ENCODE measurements around the gene JPH3. TPM values are rescaled to one million over a fixed set of nuclear protein-coding genes. Genes with fewer than 3 reads are reported as not detected.
"Not testable (repeated sequence)": the region's sequence is repeated elsewhere in the genome, so short reads cannot be mapped to it uniquely, and the experiment has no call there.

Gene JPH3
- polyA plus RNA-seq, 3 donors = 0.62 to 1.1 (median 1.0) TPM

DNA sequence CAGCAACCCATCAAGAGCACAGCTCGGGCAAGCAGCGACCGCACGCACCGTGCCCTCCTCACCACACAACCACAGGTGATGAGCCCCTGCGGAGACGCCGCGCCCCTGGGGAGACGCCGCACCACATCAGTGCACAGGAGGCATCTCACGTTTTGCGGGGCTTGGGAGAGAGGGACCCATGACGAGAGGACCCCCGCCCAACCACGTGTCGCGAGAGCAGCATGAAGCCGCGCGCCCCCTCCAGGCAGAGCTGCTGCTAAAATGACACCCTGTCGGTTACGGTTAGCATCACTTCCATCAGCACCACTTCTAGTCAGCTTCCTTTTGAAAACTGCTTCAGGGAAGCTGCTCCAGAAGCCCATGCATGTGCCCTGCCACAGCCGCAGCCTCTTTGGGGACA is 118.1 kb downstream of the JPH3 start:
- no peak for DNase-seq (ENCODE audit: extremely low read depth in 1 of 11, low read depth in 9 of 11, low spot score in 4 of 11)

DNA sequence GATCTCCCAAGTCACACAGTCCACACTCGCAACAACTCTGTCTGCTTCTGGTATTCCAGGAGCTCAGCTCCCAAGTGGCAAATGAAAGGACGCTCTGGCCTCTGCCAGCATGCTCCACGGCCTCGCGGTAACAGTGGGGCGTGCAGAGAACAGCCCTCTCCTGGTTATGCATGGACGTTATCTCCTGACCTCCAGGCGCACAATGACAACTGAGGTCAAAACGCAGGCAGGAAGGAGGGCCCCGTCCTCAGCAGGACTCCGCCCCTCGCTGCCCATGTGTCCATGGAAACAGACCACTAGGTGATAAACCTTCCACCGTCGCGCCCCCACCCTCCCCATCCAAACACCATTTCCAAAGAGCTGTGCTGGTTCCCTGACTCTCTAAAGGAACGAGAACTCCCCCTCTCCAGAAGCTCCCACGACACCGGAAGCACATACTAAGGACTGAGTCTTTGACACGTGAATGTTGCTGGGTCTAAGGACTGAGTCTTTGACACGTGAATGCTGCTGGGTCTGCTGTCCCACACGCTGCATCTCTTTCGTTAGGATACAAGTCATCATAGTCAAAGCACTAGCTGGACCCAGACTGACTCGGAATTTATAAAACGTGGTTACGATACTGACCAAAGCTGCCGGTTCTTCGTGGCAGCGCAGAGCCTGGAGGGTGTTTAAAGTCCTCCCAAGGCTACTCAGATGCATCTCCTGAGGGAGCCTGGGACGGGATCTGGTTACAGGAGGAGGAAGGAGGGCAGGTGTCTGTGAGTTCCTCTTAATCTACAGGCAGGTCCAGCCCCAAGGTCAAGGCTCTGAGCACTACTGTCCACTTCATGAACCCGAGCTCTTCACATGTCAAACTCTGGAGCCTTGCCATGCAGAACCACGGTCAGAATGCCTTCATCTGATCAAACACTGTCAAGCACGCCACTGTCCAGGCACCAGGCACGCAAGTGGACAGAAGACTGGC is 119.6 kb downstream of the JPH3 start:
- DNase-seq (ENCODE audit: extremely low read depth in 1 of 11, low read depth in 9 of 11, low spot score in 4 of 11) = no peak

DNA sequence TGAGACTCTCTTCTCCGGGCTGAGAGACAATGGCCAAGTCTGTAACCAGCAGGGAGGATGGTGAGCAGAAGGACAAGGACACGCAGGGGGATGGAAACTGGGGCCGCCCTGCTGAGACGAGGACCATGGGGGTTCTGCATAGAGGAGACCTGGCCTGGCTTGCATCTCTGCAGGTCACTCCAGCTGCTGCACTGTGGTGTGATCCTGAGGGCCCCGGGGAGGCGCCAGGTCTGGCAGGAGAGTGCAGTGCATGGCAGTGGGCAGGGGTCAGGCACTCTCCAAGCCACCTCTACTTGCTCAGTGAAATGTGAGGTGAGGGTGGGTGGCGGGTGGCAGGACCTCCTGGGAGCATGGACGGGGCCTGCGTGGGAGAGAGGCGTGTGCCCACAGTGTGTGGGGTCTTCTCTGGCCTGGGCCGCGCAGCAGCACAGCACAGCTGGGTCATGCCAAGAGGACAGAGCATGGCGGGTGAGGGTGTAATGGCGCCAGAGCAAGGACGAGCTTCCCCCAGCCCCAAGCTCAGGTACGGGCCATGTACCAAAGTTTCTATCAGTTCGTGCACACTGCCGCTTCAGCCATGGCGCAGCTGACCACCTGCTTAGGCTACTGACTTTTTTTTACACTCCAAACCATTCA is 120.4 kb downstream of the JPH3 start:
- DNase-seq (ENCODE audit: extremely low read depth in 1 of 11, low read depth in 9 of 11, low spot score in 4 of 11) = no peak

DNA sequence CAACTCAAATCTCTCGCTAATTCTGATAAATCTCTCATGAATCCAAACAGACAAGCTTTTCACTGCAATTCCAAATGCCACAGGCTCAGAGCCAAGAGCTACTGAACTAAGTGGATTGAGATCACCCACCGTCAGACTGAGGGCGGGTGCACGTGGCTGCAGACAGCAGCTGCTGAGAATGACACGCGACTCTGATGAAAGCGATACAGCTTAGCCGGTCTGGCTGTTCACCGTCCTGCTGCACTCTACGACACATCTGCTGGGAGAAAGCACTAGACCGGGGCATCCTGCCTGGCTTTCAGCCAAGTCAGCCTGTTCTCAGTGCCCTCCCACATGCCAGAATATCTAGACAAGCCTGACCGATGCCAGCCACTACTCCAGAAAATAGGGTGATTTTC is 120.9 kb downstream of the JPH3 start:
- peak; percentile 68 to 90 (median 84) for DNase-seq (ENCODE audit: extremely low read depth in 1 of 11, low read depth in 9 of 11, low spot score in 4 of 11)

DNA sequence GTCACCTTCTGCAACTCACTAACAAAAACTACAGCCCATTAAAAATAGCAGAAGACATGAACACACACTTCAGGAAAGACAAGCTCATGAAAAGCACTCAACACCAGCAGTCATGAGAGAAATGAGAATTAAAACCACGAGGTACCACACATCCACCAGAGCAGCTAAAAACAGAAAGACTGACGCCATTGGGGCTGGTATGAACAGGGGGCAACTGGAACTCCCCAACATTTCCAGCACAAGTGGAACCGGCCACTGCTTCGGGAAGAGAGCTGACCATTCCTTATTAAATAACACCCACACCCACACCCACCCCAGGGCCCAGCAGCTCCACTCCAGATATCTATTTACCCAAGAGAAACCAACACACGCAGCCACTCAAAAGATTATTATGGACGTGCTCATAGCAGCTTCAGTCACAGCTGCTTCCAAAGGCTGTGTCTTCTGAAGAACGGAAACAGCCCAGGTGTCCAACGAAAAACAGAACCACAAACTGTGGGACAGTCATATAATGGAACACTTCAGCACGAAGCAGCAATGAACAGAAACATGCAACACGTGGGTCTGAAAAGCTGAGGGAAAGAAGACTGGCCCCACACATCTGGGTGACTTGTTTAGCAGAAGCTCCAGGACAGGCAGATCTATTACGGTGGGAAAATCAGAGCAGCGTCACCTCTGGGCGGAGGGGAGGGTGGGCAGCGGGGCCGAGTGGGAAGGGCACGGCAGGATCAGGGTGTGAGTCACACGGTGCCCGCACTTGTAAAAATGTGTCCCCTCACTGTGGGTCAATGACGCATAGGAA is 122.4 kb downstream of the JPH3 start:
- no peak for DNase-seq (ENCODE audit: extremely low read depth in 1 of 11, low read depth in 9 of 11, low spot score in 4 of 11)

DNA sequence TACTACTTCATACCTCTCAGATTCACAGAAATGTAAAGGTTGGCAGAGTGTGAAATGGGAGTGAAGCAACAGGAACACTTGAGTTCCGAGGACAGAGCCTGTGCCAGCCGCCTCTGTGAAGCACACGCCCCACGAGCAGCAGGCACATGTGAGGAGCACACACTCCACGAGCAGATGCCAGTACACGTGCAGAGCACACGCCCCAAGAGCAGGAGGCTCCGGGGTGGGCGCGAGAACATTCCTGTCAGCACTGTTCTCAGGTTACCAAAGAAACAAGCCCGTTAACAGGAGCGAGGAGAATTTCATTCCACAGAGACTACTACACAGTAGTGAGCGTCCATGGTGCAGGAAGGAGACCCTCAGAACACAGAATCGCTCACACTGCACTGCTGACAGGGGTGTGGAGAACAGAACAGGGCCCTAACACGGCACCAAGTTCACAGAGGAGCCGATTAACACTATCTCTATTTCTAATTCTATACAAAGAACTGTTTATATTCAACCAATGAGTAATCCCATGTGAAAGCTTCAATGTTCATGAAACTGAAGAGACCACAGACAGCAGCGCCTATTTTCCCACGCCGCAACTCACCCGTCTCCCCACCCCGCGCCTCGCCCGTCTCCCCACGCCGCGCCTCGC is 123.4 kb downstream of the JPH3 start:
- no peak for DNase-seq (ENCODE audit: extremely low read depth in 1 of 11, low read depth in 9 of 11, low spot score in 4 of 11)

DNA sequence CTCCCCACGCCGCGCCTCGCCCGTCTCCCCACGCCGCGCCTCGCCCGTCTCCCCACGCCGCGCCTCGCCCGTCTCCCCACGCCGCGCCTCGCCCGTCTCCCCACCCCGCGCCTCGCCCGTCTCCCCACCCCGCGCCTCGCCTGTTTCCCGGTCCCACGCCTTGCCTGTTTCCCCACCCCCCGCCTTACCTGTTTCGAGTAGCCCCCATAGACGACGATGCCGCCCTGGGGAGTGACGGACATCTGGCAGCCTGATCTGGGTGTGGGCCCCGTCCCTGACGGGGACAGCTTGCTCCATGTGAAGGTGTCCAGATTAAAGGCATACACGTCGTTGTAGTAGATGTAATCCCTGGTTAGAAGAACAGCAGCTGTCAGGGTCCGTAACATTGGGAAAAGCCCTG is 124.3 kb downstream of the JPH3 start:
- DNase-seq (ENCODE audit: extremely low read depth in 1 of 11, low read depth in 9 of 11, low spot score in 4 of 11) = not testable (repeated sequence)

DNA sequence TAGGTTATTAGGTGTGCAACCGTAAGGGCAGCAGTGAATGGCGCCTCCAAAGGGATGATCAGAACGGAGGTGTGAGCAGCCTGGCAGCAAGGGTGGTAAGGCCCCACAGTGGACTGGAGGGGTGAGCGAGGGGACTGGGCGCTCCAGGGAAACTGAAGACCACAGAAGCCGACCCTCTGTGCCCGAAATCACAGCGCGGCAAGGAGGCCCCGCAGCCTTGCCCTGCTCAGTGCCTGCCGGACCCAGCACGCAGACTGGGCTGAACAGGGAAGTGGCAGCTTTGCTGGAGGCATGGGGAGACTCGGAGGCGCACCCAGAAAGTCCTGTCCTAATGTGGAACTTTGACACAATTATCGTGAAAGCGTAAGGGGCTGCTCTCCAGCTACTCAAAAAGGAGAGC is 125.0 kb downstream of the JPH3 start:
- no peak for DNase-seq (ENCODE audit: extremely low read depth in 1 of 11, low read depth in 9 of 11, low spot score in 4 of 11)

DNA sequence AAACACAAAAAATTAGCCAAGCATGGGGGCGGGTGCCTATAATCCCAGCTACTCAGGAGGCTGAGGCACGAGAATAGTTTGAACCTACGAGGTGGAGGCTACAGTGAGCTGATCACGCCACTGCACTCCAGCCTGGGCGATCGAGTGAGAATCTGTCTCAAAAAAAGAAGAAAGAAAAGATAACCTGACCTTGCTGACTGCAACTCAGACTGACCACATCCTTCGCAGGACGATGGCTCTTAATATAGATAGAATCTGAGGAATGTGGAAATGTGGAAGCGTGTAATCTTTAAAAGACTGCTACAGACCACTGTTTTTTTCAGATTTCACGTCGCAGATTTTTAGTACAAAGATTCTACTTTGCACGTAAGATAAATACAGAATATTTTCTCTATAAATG is 125.7 kb downstream of the JPH3 start:
- DNase-seq (ENCODE audit: extremely low read depth in 1 of 11, low read depth in 9 of 11, low spot score in 4 of 11) = no peak

DNA sequence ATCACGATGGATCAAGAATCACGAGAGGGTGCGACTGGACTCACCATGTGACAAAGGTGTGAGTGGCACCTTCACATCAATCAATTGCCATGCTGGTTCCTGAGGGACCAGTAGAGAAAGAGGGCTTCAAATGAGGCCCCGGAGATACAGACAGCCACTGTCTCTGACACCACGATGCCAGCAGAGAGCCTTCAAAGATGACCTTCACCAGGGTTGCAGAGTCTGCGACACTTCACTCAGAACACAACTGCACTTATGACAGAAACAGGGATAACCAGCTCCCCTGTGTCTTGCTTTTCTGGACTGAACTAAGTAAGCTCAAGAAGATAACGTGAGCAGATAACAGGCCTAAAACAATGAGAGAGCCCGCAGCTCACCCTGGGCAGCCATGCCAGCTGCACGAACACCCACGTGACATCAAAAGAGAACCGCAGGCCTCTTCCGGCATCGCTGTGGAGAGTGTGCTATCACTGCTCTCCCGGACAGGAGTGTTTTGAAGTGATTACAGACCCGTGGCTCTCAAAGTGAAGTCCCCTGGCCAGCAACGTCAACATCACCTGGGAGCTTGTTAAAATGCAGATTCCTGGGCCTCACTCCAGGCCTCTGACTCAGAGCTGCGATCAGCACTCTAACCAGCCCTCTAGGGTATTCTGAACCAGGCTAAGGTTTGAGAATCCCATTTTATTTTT is 127.1 kb downstream of the JPH3 start:
- no peak for DNase-seq (ENCODE audit: extremely low read depth in 1 of 11, low read depth in 9 of 11, low spot score in 4 of 11)

DNA sequence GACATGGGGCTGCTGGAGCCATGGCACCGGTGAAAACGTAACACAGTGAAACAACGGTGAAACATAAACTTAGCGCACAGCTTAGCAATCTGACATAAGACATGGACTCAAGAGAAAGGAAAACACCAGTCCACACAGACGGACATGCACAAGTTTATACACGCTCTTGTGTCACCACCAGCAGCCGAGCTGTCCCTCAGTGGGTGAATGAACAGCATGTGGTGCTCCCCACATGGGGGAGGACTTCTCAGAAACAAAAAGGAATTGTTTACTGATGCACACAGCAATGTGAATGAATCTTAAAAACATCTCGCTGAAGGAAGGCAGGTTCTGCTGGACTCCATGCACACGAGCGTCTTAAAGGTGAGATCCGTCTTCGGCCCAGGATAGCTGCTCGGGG is 129.3 kb downstream of the JPH3 start:
- no peak for DNase-seq (ENCODE audit: extremely low read depth in 1 of 11, low read depth in 9 of 11, low spot score in 4 of 11)

DNA sequence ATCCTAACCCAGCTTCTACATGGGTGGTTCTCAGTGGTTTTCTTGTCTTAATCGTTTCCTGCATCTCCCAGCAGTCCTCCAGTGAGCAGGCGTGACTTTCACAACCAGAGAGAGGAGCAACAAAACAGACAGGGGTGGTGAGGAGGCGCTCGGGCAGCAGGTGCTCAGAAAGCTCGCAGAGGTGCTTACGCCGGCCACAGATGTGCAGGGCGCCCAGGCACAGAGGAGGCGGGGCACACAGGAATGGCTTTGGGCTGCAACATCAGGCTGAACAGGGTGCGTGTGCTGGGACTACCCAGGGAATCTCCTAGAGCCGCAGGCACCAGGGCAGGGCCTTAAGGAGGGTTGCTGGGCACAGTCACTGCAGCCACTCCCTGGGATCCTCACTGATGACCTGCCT is 130.9 kb downstream of the JPH3 start:
- DNase-seq (ENCODE audit: extremely low read depth in 1 of 11, low read depth in 9 of 11, low spot score in 4 of 11) = no peak

DNA sequence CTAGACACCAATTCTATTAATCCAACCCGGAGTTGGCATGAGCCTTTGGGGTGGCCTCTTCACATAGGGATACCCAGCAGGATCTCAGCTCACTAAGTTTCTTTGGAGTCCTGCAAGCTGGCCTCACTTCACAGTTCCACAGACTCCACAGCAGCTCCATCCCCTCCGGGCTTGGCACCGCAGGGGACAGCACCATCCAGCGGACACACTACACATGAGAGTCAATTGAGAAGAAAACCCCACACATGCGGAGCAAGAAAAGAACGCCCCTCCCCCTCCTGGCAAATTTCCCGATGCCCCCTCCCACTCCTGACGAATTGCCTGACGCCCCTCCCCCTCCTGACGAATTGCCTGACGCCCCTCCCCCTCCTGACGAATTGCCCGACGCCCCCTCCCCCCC is 132.3 kb downstream of the JPH3 start:
- DNase-seq (ENCODE audit: extremely low read depth in 1 of 11, low read depth in 9 of 11, low spot score in 4 of 11) = no peak

DNA sequence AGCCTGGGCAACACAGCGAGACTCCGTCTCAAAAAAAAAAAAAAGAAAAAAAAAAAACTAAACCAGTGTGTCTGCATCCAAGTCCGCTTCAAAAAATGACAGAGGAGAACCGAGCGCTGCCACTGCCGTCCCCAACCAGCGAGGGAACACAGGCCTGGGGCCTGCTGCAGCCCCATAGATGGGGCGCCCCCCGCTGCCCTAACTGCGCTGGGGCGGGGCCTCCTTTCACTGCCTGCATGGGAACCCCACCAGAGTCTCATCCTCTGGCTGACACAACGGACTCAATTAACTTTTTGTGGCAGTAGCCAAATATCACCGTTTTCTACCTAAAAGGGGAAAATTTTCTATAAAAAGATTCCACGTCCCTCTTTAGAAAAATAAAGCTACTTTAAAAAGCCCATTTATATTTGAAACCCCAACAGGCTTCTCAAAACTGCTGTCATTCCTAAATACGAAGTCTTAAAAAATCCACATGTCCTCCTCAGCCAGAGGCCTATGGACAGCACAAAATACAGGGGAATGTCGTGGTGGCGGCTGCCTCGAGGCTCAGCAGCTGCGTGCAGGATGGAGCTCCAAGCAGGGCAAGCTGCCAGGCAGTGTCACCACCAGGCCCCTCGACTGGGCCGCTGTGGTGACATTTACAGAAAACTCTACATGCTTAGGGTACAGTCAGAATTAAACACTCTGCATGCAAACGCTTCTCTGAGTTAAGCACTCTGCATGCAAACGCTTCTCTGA is 133.1 kb downstream of the JPH3 start:
- peak in 1 of 11 donors; percentile 26 for DNase-seq (ENCODE audit: extremely low read depth in 1 of 11, low read depth in 9 of 11, low spot score in 4 of 11)

DNA sequence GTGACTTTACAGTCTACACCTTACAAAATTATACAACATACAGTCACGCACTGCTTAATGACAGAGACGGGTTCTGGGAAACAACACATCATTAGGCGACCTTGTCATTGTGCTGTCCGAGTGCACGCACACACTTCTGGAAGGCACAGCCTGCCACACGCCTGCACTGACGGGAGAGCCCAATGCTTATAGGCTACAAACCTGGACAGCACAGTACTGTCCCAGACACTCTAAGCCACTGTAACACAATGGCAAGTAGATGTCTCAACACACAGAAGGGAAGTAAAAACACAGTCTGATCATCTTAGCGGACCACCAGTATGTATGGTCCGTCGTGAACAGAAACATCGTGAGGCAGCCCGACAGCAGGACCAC is 133.7 kb downstream of the JPH3 start:
- DNase-seq (ENCODE audit: extremely low read depth in 1 of 11, low read depth in 9 of 11, low spot score in 4 of 11) = no peak

DNA sequence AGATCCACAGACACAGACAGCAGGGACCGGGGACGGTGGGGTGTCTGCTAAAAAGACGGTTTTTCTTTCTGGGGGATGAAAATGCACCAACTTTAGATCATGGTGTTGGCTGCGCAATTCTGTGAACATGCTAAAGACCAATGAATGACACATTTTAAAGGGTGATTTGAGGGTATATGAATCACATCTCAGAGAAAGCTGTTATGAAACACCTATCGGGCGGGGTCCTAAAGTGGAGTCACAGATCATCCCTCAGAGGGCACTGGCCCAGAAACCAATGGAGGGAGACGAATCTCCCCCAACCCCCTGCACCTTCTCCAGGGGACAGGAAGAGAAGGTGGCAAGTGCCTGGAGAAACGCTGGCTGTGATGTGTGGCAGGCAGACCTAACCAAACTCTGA is 137.5 kb downstream of the JPH3 start:
- no peak for DNase-seq (ENCODE audit: extremely low read depth in 1 of 11, low read depth in 9 of 11, low spot score in 4 of 11)

DNA sequence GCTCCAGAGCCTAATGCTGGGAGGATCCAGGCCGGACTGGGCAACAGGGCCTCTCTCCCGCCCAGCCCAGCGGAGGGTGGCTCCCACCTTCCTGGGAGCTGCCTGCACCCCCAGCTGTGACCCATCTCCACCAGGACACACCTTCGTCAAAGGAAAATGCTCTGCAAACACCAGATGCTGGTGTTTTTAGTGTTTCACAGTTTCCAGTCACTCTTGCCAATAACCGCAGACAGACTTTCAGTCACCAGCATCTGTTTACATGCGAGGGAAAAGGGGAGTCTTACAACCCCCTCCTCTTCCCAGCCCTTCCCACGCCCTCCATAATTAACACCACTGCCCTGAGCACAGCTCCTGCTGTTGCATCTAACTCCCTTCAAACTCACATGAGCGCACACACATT is 138.1 kb downstream of the JPH3 start:
- peak in 1 of 11 donors; percentile 18 for DNase-seq (ENCODE audit: extremely low read depth in 1 of 11, low read depth in 9 of 11, low spot score in 4 of 11)

DNA sequence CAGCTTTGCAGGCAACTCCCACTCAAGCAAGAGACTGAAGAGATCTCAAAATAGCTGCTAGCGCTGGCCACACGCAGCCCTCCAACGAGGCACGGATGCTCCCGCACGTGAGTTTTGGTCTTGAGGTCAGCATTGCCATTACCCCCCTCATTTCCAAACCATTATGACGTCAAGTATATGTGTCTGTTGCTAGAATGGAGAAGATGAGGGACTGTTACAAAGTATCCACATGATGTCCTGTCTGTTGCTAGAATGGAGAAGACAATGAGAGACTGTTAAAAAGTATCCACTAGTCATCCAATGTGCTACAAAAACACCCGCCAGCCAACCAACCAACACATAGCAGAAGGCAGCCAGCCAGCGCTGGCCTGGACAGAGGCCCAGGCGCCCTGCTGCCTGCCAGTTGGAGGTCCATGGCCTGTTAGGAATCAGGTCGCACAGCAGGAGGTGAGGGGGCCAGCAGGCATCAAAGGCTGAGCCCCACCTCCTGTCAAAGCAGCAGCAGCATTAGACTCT is 138.7 kb downstream of the JPH3 start:
- DNase-seq (ENCODE audit: extremely low read depth in 1 of 11, low read depth in 9 of 11, low spot score in 4 of 11) = no peak

Data from renal cortex interstitium (tissue), 11 donors.